ENCODE results near the gene TPGS2. TPM values are rescaled to one million over a fixed set of nuclear protein-coding genes. Genes with fewer than 3 reads are reported as not detected.
"Not testable (repeated sequence)": the region's sequence is repeated elsewhere in the genome, so short reads cannot be mapped to it uniquely, and the experiment has no call there.

The TPGS2 gene
- total RNA-seq, 4 donors from 2014 or later, result 32.1 to 87.9 (median 58.2) TPM

- Histone ChIP-seq H3K4me1 (no peaks in the 10 kb centered on the region), H3K27me3 (no peaks in the 10 kb centered on the region), H3K4me3 (no peak overlapping the region), H3K36me3 (peaks cover 0 to 22% (median 0%) of the 10 kb centered on the region in 3 donors), H3K27ac (no peak overlapping the region), H3K9me3 (no peaks in the 10 kb centered on the region)
- no peak for DNase-seq
- TF ChIP-seq CTCF (IDR thresholded peaks at IDR 0.05) (no peak), POLR2A (IDR thresholded peaks at IDR 0.05) (no peak)
Measured at GRCh38 chr18:36818652-36819051, 10.2 kb downstream of the TPGS2 start.

DNA sequence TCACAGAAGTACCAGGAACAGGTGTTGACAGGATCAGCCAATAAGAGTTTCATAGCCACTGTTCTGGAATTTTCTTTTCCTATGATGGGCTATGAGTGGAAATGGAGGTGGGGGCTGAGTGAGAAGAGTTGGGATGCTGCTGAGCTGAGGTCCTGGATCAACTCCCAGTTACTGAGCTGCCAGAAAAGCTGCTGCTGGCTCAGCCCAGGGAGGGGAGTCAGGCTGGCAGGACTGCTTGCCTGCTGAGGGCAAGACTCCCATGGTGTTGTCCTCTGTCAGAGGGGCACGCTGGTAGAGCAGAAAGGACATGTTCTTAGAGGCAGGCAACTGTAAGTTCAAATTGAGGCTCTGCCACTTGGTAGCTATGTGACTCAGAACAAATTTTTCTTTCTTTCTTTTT is 11.8 kb downstream of the TPGS2 start:
- H3K9me3 ChIP-seq, result no peaks in the 10 kb centered on the region
- no peak for TF ChIP-seq CTCF (IDR thresholded peaks at IDR 0.05)
- TF ChIP-seq POLR2A (IDR thresholded peaks at IDR 0.05), result no peak
- H3K4me3 ChIP-seq, result no peak overlapping the region
- DNase-seq, result no peak
- no peaks in the 10 kb centered on the region for H3K4me1 ChIP-seq
- H3K36me3 ChIP-seq, result peaks cover 0 to 22% (median 0%) of the 10 kb centered on the region in 3 donors
- no peaks in the 10 kb centered on the region for H3K27me3 ChIP-seq
- H3K27ac ChIP-seq, result no peak overlapping the region

- H3K4me3 ChIP-seq, H3K9me3 ChIP-seq, DNase-seq, H3K4me1 ChIP-seq, H3K27ac ChIP-seq, H3K27me3 ChIP-seq: not testable (repeated sequence)
- H3K36me3 ChIP-seq, result peaks cover 0 to 22% (median 0%) of the 10 kb centered on the region in 3 donors
Measured at GRCh38 chr18:36816096-36816495, 12.7 kb downstream of the TPGS2 start.

DNA sequence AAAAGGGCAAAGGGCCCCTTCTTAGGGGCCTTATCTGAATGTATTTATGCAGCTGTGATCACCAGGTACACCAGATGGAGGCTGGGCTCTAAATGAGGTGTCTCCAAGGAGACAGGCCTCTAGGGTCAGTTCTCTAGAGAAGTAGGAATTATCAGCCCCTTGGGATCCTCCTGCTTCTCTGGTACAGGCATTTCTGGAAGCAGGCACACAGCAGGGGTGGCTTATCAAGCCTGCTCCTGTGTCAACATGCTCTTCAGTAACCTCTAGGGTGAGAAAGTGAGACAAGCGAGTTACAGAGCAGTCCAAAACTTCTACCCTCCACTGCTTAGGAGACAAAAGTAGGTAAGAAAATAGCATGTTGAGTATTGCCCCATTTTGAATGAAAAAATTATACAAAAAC is 13.8 kb downstream of the TPGS2 start:
- Histone ChIP-seq H3K36me3 (peaks cover 0 to 22% (median 0%) of the 10 kb centered on the region in 3 donors), H3K27me3 (no peaks in the 10 kb centered on the region), H3K4me1 (no peaks in the 10 kb centered on the region), H3K27ac (no peak overlapping the region), H3K4me3 (no peak overlapping the region), H3K9me3 (no peaks in the 10 kb centered on the region)
- DNase-seq, result no peak
- TF ChIP-seq CTCF (IDR thresholded peaks at IDR 0.05) (no peak), POLR2A (IDR thresholded peaks at IDR 0.05) (no peak)

DNA sequence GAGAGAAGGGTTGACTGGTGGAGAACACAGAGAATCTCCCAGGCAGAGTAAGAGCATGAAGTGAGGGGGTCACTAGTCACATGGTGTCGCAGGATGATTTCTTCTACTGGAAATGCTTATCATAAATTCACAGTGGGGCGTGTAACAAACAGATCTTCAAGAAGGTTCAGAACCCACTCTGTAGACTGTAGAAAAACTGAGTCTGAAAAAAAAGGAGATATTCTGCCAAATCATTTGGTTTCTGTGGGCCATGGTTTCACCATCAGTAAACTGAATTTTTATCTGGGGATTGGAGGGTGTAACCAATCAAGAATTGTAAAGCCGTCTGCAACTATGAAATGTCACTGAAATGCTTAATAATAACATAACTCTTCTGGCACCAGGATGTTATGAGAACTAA is 15.0 kb downstream of the TPGS2 start:
- no peaks in the 10 kb centered on the region for H3K27me3 ChIP-seq
- H3K9me3 ChIP-seq, result no peaks in the 10 kb centered on the region
- H3K4me3 ChIP-seq, result no peak overlapping the region
- peak overlapping the region in 1 of 4 donors; percentile 60 for H3K27ac ChIP-seq
- no peaks in the 10 kb centered on the region for H3K4me1 ChIP-seq
- DNase-seq, result no peak
- no peak for TF ChIP-seq POLR2A (IDR thresholded peaks at IDR 0.05)
- TF ChIP-seq CTCF (IDR thresholded peaks at IDR 0.05), result no peak
- H3K36me3 ChIP-seq, result peaks cover 0 to 22% (median 0%) of the 10 kb centered on the region in 3 donors

DNA sequence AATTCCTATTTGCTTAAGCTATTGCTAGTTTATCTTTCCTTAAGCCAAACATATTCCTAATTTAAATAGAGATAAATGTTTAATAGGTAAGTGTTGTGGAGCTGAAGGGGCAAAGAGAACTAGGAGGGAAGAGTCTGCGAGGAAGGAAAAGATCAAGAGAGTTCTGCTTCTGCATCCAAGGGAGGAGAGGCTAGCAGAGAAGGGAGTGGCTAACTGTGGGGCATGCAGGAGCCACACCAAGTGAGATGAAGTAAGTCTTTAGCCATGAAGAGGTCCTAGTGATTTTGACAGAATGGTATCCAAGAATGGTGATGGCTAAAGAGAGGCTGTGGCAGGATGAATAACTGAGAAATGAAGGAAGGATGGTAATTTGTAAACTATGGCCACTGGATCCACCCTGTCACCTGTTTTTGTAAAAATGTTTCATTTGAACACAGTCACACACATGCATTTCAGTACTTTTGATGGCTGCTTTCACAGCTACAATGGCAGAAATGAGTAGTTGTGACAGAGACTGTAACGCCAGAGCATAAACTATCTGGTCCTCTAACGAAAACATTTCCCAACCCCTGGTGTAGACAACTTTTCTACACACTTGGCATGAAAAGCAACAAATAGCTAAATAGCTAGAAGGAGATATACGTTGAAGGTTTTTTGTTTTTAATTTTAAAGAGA is 15.6 kb downstream of the TPGS2 start:
- H3K9me3 ChIP-seq, result no peaks in the 10 kb centered on the region
- peak overlapping the region in 1 of 4 donors; percentile 60 for H3K27ac ChIP-seq
- no peak overlapping the region for H3K4me3 ChIP-seq
- H3K4me1 ChIP-seq, result no peaks in the 10 kb centered on the region
- peaks cover 0 to 18% (median 0%) of the 10 kb centered on the region in 3 donors for H3K36me3 ChIP-seq
- DNase-seq, result no peak
- H3K27me3 ChIP-seq, result no peaks in the 10 kb centered on the region
- TF ChIP-seq CTCF (IDR thresholded peaks at IDR 0.05), result no peak
- no peak for TF ChIP-seq POLR2A (IDR thresholded peaks at IDR 0.05)

Data from Peyer's patch (tissue), 4 donors.